Loucy (cell line): ENCODE results near the gene ATP10D.

Experiments used
- H2AFZ ChIP-seq: fragments of 200-600 bp; sonication (generic); 2 replicates; pipeline ENCODE4 v1.6.0; 2016; ENCODE audit warnings: antibody characterized with exemption, mild to moderate bottlenecking, low read length, moderate library complexity
- H3F3A ChIP-seq: fragments of 200-600 bp; 2 replicates; pipeline ENCODE4 v1.6.0; 2016; ENCODE audit warnings: antibody characterized with exemption, low read depth, mild to moderate bottlenecking
- H3K27me3 ChIP-seq: fragments of 200-600 bp; sonication (generic); 2 replicates; pipeline ENCODE4 v1.6.1; 2014; ENCODE audit warnings: low read length, mild to moderate bottlenecking; ENCODE audit not compliant: insufficient read depth, poor library complexity, severe bottlenecking
- H3K36me3 ChIP-seq: fragments of 200-600 bp; sonication (generic); 2 replicates; pipeline ENCODE4 v1.6.1; 2016; ENCODE audit warnings: low read length; ENCODE audit not compliant: insufficient read depth
- H3K4me1 ChIP-seq: fragments of 200-600 bp; sonication (generic); 2 replicates; pipeline ENCODE4 v1.5.1; 2014; ENCODE audit warnings: low read length, mild to moderate bottlenecking; ENCODE audit not compliant: insufficient read depth, poor library complexity, severe bottlenecking
- H3K4me2 ChIP-seq: fragments of 200-600 bp; sonication (generic); 2 replicates; pipeline ENCODE4 v1.6.0; 2014; ENCODE audit warnings: antibody characterized with exemption, low read length, low read depth, mild to moderate bottlenecking; ENCODE audit not compliant: poor library complexity, severe bottlenecking
- H3K4me3 ChIP-seq: fragments of 200-600 bp; sonication (generic); 2 replicates; pipeline ENCODE4 v1.5.1; 2014; ENCODE audit warnings: low read length, mild to moderate bottlenecking, mixed read lengths; ENCODE audit not compliant: poor library complexity, severe bottlenecking
- H3K79me2 ChIP-seq: fragments of 200-600 bp; sonication (generic); 2 replicates; pipeline ENCODE4 v1.6.1; 2014; ENCODE audit warnings: low read length; ENCODE audit not compliant: insufficient read depth
- H3K9ac ChIP-seq: fragments of 200-600 bp; sonication (generic); 2 replicates; pipeline ENCODE4 v1.6.0; 2014; ENCODE audit warnings: mild to moderate bottlenecking, low read depth, low read length, moderate library complexity; ENCODE audit not compliant: poor library complexity, severe bottlenecking
- H3K9me2 ChIP-seq: fragments of 200-600 bp; sonication (generic); replicated peaks from 2 replicates; pipeline ENCODE4 v1.6.1; 2016; ENCODE audit warnings: low read depth, low read length, mixed read lengths
- H3K9me3 ChIP-seq: fragments of 200-600 bp; sonication (generic); 2 replicates; pipeline ENCODE4 v1.6.1; 2014; ENCODE audit warnings: mild to moderate bottlenecking, antibody characterized with exemption, low read length, low read depth; ENCODE audit not compliant: insufficient read depth
- H4K20me1 ChIP-seq: fragments of 200-600 bp; sonication (generic); 2 replicates; pipeline ENCODE4 v1.6.0; 2014; ENCODE audit warnings: antibody characterized with exemption, low read length, mild to moderate bottlenecking; ENCODE audit not compliant: insufficient read depth, poor library complexity, severe bottlenecking
- CTCF ChIP-seq: fragments of 200-600 bp; sonication (generic); conservative IDR thresholded peaks from 2 replicates; pipeline ENCODE4 v1.5.1; 2014; ENCODE audit warnings: mild to moderate bottlenecking, antibody characterized with exemption, low read length
- EZH2phosphoT487 ChIP-seq: fragments of 200-600 bp; IDR thresholded peaks from 2 replicates; pipeline ENCODE4 v1.6.1; 2018; ENCODE audit warnings: antibody characterized with exemption, mild to moderate bottlenecking, moderate library complexity, borderline replicate concordance

Gene ATP10D

DNA sequence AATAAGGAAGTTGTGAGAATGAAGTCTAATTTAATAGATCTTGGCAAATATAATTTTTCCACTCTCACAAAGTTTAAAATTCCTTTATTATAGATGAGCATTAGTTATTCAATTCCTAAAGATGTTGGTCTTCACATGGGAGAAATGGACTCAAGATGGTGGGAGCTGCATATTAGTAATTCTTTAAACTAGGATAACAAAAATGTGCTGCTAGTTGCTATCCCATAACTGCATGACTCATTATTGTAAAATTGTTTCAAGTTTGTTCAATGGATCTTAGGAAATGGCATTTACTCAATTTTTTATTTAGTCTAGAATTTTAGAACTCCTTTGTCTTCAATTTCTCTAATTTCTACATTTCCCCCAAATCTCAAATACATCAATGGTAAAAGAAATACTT, 155.8 kb downstream of the ATP10D start:
- Histone ChIP-seq H3K9me2 (no peaks in the 10 kb centered on the region), H3K4me1 (peaks cover 42% of the 10 kb centered on the region), H3K36me3 (no peaks in the 10 kb centered on the region), H3K4me3 (no peak overlapping the region), H3F3A (no peaks in the 10 kb centered on the region), H3K4me2 (no peak overlapping the region), H3K9me3 (no peaks in the 10 kb centered on the region), H3K27me3 (no peaks in the 10 kb centered on the region), H3K79me2 (no peaks in the 10 kb centered on the region), H3K9ac (no peak overlapping the region), H4K20me1 (no peaks in the 10 kb centered on the region), H2AFZ (no peak overlapping the region; the same call in 1 of the 2 replicates)
- TF ChIP-seq EZH2phosphoT487, result no peak
- TF ChIP-seq CTCF, result no peak

DNA sequence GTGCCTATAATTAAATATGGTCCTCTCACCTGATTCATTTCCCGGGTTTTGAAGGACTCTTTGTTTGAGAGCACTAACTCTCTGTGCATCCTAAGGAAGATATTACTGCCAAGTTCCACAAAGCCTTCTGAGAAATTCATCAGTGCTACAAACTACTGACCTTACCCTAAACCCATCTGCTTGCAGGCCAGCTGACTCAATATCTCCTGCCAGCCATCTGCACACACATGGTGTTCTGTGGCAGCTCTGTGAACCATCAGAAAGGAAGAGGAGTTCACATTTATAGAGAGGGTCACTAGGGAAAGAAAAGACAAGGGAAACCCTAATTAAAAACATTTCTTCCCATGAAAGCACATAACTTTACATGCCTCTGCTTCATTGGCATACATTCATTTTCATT, 156.7 kb downstream of the ATP10D start:
- Histone ChIP-seq H2AFZ (no peak overlapping the region), H3K9ac (no peak overlapping the region), H3F3A (no peaks in the 10 kb centered on the region), H3K9me2 (no peaks in the 10 kb centered on the region), H3K9me3 (no peaks in the 10 kb centered on the region), H4K20me1 (no peaks in the 10 kb centered on the region), H3K4me1 (peaks cover 42% of the 10 kb centered on the region), H3K4me3 (no peak overlapping the region), H3K36me3 (no peaks in the 10 kb centered on the region), H3K4me2 (no peak overlapping the region), H3K79me2 (no peaks in the 10 kb centered on the region), H3K27me3 (no peaks in the 10 kb centered on the region)
- TF ChIP-seq EZH2phosphoT487 (no peak), CTCF (no peak)

DNA sequence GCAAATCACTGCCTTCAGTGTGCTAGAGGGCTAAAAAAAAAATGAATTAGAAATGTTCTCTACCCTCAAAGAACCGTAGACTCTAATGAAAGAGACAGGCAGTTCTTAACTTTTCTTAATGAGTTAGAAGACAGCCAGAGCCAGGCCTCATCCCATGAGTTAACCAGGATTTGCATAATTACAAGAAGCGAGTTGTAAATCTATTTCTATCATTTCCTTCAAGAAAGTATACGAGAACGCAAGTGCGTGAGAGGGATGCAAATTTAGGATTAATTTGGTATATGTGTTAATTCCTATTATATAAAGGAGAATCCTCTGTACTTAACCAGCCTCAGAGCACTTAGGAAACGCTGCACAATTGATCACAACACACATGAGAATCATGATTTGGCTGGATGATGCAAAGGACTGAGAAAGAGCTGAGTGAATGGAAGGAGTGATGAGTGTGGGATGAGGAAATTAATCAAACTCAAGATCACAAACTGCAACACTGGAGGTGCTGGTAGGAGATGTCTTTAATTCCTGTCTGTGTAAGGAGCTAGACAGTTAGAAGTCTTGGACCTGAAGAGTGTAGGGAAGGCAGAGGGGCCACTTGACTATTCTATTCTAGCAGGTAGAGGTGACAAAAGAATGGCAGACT, 157.2 kb downstream of the ATP10D start:
- no peaks in the 10 kb centered on the region for H3K36me3 ChIP-seq
- no peaks in the 10 kb centered on the region for H3K27me3 ChIP-seq
- no peaks in the 10 kb centered on the region for H3K9me3 ChIP-seq
- H3F3A ChIP-seq, result no peaks in the 10 kb centered on the region
- no peak overlapping the region for H3K4me3 ChIP-seq
- no peaks in the 10 kb centered on the region for H3K79me2 ChIP-seq
- H2AFZ ChIP-seq, result no peak overlapping the region
- no peaks in the 10 kb centered on the region for H3K9me2 ChIP-seq
- H3K4me1 ChIP-seq, result peaks cover 42% of the 10 kb centered on the region
- H4K20me1 ChIP-seq, result no peaks in the 10 kb centered on the region
- no peak for TF ChIP-seq EZH2phosphoT487
- TF ChIP-seq CTCF, result no peak
- H3K4me2 ChIP-seq, result no peak overlapping the region
- H3K9ac ChIP-seq, result no peak overlapping the region
